IPS-NIHi7 (cell line): ENCODE measurements around the gene RAB3D.
"Not testable (repeated sequence)": the region's sequence is repeated elsewhere in the genome, so short reads cannot be mapped to it uniquely, and the experiment has no call there.

Experiments
- DNase-seq: peaks from one replicate; pipeline ENCODE4 v3.0.0; 2012; ENCODE audit warnings: mixed read lengths; ENCODE audit errors: extremely low spot score

RAB3D gene

DNA sequence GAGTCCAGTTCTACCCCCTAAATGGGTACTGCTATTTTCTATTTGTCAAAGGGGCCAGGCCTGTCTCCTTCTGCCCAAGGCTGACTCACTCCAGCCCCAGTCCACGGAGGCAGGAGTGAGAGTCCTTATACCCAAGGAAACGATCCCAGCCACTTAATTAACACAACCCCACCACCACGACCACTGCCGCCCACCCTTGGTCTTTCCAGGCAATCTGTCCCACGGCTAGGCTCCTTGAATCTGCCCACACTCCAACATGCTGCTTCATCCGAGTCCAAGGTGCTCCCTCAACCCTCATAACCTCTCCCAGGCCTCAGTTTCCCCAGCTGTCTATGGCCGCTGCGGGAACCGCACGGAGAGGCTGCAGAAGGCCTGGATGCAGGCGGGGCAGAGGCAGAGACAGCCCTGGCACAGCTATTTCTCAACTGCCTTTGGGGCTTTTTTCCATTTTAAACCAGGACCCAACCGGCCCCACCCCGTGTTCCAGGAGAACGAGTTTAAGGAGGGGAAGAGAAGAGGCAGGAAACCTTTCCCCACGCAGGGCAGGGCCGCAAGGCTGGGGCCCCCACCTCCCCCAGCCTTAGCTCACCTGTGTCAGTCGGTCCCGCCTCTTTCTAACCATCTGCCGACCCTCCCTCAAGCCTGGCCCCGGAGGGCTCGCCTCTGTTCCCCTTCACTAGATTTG, 746 bp downstream of the RAB3D start:
- no peak for DNase-seq

DNA sequence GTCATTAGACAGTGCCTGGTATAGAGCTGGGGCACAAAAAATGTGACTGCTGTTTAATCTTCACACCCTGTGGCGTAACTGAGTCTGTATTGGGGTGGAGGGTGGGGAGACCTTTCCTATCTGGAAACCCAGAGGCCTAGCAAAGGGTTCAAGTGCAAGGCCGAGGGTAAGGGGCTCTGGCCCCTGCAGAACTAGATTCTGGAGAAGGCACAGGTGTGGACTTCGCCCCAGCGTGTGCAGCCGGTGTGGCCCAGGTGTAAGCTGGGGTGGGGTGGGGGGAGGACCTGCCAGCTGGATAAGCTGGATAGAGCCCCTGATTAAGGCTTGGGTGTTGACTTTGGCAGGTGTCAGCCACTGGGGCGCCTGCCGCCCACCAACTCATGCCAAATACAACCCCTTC, 1.3 kb downstream of the RAB3D start:
- DNase-seq, result no peak

DNA sequence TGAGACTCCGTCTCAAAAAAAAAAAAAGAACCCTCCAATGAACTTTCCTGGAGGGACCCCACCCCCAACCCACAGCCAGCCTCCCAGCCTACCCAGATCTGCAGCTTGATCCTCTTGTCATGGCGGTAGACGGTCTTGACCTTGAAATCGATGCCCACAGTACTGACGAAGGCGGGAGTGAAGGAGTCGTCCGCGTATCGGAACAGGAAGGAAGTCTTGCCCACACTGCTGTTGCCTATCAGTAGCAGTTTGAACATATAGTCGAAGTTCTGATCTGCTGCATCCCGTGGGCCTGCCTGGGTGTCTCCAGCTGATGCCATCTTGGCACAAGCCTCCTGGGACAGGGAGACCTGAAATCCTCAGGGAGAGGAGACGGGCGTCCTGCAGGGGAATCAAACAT, 2.4 kb downstream of the RAB3D start:
- no peak for DNase-seq

DNA sequence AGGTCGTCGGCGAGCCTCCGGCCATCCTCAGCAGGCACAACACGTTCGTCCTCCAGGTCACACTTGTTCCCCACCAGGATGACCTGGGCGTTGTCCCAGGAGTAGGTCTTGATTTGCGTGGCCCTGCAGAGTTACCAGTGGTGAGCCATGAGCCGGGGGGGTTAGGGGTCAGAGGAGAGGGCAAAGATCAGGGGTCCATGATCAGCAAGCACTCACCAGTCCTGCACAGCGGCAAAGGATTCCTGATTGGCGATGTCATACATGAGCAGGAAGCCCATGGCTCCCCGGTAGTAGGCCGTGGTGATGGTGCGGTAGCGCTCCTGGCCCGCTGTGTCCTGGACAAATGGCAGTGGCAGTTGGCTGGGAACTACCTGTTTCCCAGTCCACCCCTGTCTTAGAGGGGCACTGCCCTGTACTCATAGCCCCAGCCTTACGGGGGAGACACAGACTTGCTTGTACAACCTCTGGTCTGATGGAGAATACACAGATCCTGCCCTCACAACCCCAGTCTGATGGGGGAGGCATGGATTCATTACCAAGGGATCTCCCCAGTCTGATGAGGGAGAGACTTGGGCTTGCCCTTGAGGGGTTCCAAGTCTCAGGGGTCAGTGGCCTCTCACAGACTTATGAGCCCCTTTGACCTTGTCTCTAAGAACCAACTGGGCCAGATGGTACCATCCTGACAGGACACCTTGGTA, 3.9 kb downstream of the RAB3D start:
- DNase-seq, result no peak

DNA sequence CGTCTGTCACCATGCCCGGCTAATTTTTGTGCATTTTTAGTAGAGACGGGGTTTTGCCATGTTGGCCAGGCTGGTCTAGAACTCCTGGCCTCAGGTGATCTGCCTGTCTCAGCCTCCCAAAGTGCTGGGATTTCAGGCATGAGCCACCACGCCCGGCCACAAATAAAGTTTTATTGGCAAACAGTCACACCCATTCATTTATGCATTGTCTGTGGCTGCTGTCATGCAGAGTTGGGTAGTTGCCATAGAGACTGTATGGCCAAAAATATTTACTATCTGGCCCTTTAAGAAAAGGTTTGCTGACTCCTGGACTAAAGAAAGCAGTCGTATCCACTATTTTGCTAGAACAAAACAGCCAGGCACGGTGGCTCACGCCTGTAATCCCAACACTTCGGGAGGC, 5.6 kb downstream of the RAB3D start:
- DNase-seq, result not testable (repeated sequence)

DNA sequence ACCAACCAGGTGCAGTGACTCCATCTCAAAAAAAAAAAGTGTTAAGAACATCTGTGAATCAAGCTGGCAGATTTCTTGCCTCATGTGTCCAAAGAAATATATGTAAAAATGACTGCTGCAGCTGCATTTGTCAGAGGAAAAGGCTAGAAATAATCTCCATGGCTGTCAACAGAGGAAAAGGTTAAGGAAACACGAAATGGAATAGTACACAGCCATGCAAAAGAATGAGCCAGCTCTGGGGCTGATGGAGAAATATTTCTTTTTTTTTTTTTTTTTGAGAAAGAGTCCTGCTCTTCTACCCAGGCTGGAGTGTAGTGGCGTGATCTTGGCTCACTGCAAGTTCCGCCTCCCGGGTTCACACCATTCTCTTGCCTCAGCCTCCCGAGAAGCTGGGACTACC, 6.6 kb downstream of the RAB3D start:
- no peak for DNase-seq

DNA sequence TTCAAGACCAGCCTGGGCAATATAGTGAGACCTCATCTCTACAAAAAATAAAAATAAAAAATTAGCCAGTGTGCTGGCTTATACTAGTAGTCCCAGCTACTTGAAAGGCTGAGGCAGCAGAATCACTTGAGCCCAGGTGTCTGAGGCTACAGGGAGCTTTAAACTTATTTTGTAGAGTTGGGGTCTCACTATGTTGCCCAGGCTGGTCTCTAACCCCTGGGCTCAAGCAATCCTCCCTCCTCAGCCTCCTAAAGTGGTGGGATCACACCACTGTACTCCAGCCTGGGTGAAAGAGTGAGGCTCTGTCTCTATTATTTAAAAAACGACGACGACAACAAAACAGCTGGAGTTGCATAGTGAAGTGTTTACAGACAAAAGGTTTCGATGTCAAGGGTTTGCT, 8.0 kb downstream of the RAB3D start:
- DNase-seq, result no peak

DNA sequence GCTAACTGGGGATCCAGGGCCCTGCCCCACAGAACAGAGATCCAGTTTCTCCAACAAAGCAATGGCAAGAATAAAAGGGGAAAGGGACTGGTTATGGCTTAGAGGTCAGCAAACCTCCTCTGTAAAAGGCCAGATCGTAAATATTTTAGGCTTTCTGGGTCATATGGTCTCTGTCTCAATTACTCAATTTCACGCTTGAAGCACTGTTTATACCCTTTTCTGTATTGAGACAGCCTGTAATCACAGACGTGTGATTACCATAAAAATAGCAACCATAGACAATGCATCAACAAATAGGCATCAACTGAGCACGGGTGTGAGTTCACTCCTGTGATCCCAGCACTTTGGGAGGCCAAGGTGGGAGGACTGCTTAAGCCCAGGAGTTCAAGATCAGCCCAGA, 9.3 kb downstream of the RAB3D start:
- DNase-seq, result no peak

DNA sequence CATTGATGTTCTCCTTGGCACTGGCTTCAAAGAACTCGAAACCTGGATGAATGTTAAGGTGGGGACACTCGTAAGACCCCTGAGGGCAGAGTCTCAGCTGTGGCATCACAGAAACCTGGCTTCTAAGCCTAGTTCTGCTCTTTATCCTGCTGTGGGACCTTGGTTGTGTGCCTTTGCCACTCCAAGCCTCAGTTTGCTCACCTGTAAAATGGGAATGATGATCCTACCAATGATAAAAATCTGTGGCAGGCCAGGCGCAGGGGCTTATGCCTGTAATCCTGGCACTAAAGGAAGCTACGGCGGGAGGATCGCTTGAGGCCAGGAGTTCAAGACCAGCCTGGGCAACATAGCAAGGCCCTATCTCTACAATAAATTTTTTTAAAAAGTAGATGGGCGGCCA, 13.9 kb downstream of the RAB3D start:
- no peak for DNase-seq

DNA sequence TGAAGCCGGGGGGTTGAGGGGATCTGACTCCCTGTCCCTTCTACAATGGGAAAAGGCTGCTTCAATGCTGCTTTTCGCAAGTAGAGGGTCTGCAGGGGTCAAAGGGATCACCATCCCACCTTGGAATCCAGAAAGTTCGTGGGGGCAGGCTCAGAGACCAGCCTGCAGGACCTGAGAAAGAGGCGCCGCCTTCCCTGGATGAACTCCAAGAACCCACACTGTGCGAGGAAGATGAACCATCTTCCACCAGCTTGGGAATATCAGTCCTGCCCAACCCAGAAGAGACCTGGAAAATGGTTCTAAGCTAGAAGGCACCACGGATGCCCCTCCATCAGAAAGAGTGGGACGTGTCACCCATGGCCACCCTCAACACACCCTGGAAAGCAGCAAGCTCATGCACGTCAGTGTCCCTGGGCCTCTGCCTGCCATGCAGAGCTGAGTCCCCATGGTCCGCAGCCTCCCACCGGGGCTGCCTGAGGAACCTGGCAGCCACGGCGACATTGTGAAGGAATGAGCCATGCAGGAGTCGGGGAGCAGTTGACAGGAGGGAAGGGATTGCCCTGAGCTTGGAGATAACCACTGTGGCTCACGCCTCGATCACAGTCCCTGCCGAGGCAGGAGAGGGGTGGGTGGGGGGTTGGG, 14.6 kb downstream of the RAB3D start:
- no peak for DNase-seq

DNA sequence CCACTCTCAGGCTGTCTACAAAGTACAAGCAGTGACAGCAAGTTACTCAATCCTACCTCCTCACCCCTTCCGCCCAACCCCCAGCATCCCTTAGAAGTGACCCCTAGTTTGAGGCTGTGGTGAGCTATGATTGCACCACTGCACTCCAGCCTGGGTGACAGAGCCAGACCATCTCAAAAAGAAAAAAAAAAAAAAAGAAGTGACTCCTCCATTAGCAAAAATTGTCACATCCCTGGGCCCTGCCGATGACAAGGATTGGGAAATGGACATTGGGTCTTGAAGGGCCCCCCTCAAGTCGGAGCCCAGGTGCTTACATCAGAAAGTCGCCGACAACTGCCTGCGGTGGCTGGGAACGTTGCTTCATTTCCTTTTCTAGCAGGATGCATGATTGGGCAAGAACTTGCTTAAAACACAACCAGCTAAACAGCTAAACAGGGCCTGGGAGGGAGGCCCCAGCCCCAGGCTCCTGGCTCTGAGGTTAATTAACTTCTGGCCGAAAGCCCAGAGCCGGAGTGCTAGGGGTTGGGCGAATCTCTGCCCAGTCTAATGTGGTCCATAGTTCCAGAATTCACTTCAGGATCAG, 15.3 kb downstream of the RAB3D start:
- no peak for DNase-seq

DNA sequence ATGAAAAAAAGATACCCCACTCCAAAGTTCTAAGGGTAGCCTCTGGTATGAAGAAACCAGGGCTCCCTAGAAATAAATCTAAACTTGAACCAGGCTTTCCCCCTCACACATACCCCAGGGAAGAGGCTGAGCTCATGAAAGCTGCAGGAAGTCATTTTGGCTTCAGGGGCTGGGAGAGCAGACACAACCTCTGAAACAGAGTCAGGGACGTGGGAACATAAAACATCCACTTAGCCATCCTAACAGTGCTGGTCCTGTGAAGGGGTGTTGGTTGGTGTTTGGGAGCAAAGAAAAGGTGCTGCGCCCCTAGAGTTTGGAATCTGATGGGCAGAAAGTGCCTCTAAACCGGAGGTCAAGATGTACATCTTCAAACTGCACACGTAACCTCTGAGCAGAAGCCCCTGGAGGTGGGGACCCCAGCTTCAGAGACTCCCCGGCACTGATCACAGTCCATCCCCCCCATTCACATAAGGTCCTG, 15.8 kb downstream of the RAB3D start:
- DNase-seq, result no peak

DNA sequence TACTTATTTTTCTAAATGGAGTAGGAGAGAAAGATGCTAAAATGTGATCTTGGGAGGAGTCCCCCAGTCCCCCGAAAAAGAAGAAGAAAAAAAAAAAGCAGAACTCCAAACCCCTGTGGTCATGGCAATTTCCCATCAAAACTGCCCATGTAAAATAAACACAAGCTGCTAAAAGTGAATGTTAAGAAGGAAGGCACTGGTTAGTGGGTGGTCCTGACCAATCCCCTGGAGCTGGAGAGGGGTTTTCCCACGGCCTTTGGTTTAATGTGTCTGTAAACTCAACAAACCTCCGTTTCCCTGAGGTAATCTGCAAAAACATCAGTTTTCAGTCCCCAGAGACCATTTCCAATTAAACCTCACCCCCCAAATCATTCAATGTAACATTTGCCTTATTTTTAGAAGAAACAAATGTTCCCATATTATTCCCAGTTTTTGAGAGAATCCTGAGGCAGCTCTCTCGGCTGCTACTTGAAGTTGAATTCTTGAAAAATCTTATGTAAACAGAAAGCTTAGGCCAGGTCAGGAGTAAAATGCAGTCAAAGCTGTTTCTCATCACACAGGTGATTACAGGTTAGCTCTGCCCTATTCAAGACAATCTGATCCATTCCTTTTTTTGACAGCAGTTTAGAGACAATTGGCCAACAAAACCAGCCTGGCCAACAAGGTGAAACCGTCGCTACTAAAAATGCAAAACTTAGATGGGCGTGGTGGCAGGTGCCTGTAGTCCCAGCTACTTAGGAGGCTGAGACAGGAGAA, 17.0 kb downstream of the RAB3D start:
- no peak for DNase-seq

DNA sequence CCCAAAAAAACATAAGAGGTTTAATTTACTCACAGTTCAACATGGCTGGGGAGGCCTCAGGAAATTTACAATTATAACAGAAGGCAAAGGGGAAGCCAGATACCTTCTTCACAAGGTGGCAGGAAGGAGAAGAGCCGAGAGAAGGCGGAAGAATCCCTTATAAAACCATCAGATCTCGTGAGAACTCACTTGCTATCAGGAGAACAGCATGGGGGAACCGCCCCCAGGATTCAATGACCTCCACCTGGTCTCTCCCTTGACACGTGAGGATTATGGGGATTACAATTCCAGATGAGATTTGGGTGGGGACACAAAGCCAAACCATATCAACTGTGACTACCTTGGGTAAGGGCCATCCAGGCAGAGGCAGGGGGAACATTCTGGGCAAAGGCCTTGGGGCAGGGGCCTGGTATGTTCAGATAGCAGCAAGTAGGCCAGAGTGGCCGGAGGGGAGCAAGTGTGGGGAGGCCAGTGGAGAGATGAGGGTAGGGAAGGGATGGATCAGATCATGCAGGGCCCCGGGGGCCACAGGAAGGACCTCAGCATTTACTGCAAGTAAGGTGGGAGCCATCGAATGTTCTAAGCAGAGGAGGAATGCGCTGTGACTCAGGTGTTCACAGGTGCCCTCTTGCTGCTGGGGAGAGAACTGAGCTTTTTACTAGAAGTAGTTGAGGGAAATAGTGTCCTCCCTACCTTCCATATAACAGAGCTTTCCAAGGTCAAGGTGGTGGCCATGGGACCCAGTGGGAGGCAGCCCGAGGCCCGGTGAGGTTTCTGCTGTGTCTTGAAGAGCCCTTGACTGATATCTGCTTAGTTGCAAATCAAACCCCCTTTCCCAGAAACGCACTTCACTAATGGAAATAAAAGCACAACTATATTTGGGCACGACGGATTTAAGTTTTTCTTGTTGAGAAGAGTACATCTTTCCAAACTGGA, 18.0 kb downstream of the RAB3D start:
- no peak for DNase-seq

DNA sequence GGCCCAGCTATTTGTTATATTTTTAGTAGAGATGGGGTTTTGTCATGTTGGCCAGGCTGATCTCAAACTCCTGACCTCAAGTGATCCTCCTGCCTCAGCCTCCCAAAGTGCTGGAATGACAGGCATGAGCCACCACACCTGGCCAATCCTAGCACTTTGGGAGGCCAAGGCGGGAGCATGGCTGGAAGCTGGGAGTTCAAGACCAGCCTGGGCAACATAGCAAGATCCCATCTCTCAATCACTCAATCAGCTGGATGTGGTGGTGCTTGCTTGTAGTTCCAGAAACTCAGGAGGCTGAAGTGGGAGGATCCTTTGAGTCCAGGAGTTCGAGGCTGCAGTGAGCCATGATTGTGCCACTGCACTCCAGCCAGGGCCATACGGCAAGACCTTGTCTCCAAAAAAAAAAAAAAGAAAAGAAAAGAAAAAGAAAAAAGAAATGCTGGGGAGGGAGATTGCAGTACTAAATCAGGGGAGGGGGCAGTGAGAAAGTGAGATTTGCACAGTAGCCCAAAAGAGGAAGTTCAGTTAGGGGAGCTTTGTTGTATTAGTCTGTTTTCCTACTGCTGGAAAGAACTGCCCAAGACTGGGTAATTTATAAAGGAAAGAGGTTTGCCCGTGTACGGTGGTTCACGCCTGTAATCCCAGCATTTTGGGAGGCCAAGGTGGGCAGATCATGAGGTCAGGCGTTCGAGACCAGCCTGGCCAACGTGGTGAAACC, 19.0 kb downstream of the RAB3D start:
- not testable (repeated sequence) for DNase-seq

DNA sequence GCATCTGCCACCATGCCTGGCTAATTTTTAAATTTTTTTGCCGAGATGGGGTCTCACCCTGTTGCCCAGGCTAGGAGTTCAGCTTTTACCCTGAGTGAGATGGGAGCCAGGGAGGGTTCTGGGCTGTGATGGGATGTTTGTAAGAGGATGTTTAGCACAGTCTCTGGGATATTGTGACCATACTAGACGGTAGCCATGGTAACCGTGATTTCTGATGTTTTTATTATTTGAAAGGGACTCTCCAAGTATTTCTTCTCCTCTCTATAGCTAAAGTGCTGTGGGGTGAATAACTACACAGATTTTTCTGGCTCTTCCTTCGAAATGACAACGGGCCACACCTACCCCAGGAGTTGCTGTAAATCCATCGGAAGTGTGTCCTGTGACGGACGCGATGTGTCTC, 33.1 kb downstream of the RAB3D start:
- DNase-seq, result no peak

DNA sequence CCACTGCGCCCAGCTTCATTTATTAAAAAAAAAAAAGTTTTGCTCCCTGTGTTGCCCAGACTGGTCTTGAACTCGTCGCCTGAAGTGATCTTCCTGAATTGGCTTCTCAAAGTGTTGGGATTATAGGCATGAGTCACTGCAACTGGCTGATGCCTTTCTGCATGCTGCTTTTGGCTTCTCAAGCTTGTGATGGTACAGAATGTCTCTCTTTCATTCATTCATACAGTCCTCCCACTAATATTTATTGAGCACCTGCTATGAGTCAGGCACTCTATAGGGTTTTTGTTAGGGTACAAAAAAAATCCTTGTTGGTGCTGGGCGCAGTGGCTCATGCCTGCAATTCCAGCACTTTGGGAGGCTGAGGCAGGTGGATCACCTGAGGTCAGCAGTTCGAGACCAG, 34.5 kb downstream of the RAB3D start:
- DNase-seq, result no peak

DNA sequence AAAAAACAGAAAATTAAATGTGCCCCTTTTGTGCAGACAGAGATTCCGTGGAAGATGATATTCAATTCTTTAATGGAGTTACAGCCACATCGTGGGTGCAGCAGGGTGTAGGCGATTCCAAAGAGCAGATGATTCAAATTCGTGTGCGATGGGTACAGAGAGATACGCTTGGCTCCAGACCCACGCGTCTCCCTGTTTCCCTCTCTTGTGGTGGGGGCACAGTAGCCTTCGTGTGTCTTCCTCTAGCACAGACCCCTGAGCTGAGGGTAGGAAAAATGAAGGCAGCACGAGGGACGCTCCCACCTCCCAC, 38.7 kb downstream of the RAB3D start:
- no peak for DNase-seq

DNA sequence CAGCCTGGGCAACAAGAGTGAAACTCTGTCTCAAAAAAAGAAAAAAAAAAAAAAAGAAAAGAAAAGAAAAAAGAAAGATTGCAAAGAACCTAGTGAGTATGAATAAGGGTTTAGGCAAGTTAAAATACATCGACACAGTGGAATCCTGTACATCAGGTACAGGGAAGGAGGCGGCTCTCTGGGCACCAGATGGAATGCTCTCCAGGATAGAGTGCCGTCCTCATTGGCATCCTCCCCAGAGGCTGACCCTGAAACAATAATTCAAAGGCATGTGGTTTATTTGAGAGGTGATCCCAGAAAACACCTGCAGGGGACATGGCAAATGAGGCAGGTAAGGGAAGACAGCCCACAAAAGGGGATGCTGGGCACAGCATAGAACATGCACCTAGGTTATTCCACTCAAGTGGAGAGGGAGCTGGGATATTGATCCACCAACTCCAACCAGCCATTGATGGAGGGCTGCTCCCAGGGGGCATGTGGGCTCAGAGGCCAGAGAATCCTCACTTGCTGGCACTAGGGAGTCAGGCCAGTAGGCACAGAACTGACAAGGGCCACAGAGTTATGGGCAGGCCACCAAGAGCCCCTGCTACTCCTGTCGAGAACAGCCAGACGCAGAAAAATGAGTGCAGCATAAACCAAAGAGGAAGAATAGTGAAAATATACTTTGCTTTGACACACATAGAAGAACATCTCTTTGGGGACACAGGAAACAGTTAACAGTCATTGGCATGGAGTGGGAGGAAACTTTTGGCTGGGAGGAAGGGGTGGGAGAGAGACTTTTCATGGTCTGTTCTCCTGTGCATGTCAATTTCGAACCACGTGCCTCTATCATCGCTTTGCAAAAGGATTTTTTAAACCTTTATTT, 39.3 kb downstream of the RAB3D start:
- DNase-seq, result no peak
